GM19193 (cell line): Measurements from ENCODE around the gene WDFY2.

ENCODE experiments used
- POLR2A ChIP-seq: IDR thresholded peaks from 4 replicates; pipeline ENCODE4 v1.6.1; 2011; ENCODE audit not compliant: insufficient read depth, insufficient read length; ENCODE audit errors: extremely low read depth

The WDFY2 gene

GRCh38 chr13:51588406-51588949 lies 4.2 kb downstream of the WDFY2 start:
- TF ChIP-seq POLR2A = no peak

GRCh38 chr13:51589793-51590192 lies 5.5 kb downstream of the WDFY2 start:
- TF ChIP-seq POLR2A = no peak

- no peak for TF ChIP-seq POLR2A
Measured at GRCh38 chr13:51590231-51590970, 6.1 kb downstream of the WDFY2 start.

- no peak for TF ChIP-seq POLR2A
Measured at GRCh38 chr13:51590971-51591627, 6.8 kb downstream of the WDFY2 start.

GRCh38 chr13:51594432-51594831 lies 10.2 kb downstream of the WDFY2 start:
- no peak for TF ChIP-seq POLR2A

GRCh38 chr13:51595416-51595815 lies 11.2 kb downstream of the WDFY2 start:
- no peak for TF ChIP-seq POLR2A

- TF ChIP-seq POLR2A = no peak
Measured at GRCh38 chr13:51596541-51596940, 12.3 kb downstream of the WDFY2 start.

- no peak for TF ChIP-seq POLR2A
Measured at GRCh38 chr13:51599444-51600176, 15.3 kb downstream of the WDFY2 start.

GRCh38 chr13:51600703-51601102 lies 16.4 kb downstream of the WDFY2 start:
- no peak for TF ChIP-seq POLR2A

GRCh38 chr13:51601601-51602565 lies 17.6 kb downstream of the WDFY2 start:
- no peak for TF ChIP-seq POLR2A

GRCh38 chr13:51603716-51604115 lies 19.5 kb downstream of the WDFY2 start:
- TF ChIP-seq POLR2A = no peak

- TF ChIP-seq POLR2A = no peak
Measured at GRCh38 chr13:51605698-51606097, 21.4 kb downstream of the WDFY2 start.

GRCh38 chr13:51607165-51607564 lies 22.9 kb downstream of the WDFY2 start:
- no peak for TF ChIP-seq POLR2A

- TF ChIP-seq POLR2A = no peak
Measured at GRCh38 chr13:51608857-51609406, 24.7 kb downstream of the WDFY2 start.
